Trophoblast cell (in vitro differentiated cells and primary cell): Measurements from ENCODE around the gene LRRC45.
A peak's percentile ranks its signal among the peaks of the same experiment; 100 is the strongest.

Experiments
- DNase-seq, 2 donors: peaks; one replicate each; pipeline ENCODE4 v3.0.0-alpha.2; 2016
- H2AFZ ChIP-seq: 2 replicates; pipeline ENCODE4 v1.6.1; 2013; ENCODE audit warnings: low read length, moderate library complexity, mild to moderate bottlenecking; ENCODE audit not compliant: insufficient read depth, poor library complexity
- H2AK5ac ChIP-seq: 2 replicates; pipeline ENCODE4 v1.6.1; 2013; ENCODE audit warnings: mild to moderate bottlenecking, low read length
- H2BK120ac ChIP-seq: 2 replicates; pipeline ENCODE4 v1.6.1; 2013; ENCODE audit warnings: low read length, mild to moderate bottlenecking, moderate library complexity; ENCODE audit not compliant: insufficient read depth, poor library complexity
- H2BK12ac ChIP-seq: 2 replicates; pipeline ENCODE4 v1.6.1; 2013; ENCODE audit warnings: mild to moderate bottlenecking, low read length, moderate library complexity
- H2BK5ac ChIP-seq: 2 replicates; pipeline ENCODE4 v1.6.1; 2013; ENCODE audit warnings: low read length, low read depth, moderate library complexity, mild to moderate bottlenecking; ENCODE audit not compliant: poor library complexity
- H3K14ac ChIP-seq: 2 replicates; pipeline ENCODE4 v1.6.1; 2013; ENCODE audit warnings: mild to moderate bottlenecking, low read length
- H3K18ac ChIP-seq: 2 replicates; pipeline ENCODE4 v1.6.1; 2013; ENCODE audit warnings: mild to moderate bottlenecking, low read length
- H3K23ac ChIP-seq: 2 replicates; pipeline ENCODE4 v1.6.1; 2013; ENCODE audit warnings: low read length
- H3K27ac ChIP-seq: 2 replicates; pipeline ENCODE4 v1.5.1; 2013; ENCODE audit warnings: low read depth, mild to moderate bottlenecking, inconsistent platforms, low read length, moderate library complexity
- H3K27me3 ChIP-seq: 2 replicates; pipeline ENCODE4 v1.6.1; 2013; ENCODE audit warnings: inconsistent platforms, mild to moderate bottlenecking, low read length, moderate library complexity; ENCODE audit not compliant: insufficient read depth
- H3K36me3 ChIP-seq, 2 experiments: 1 replicate in 1 of 2; 2 replicates in 1 of 2; pipeline ENCODE4 v1.6.1; 2013; ENCODE audit warnings: low read length in 2 of 2, mild to moderate bottlenecking in 2 of 2, moderate library complexity in 1 of 2; ENCODE audit not compliant: insufficient read depth in 2 of 2, control insufficient read depth in 1 of 2
- H3K4ac ChIP-seq: 2 replicates; pipeline ENCODE4 v1.6.1; 2013; ENCODE audit warnings: low read depth, mild to moderate bottlenecking, low read length, moderate library complexity
- H3K4me1 ChIP-seq, 2 experiments: 1 replicate in 1 of 2; 2 replicates in 1 of 2; pipeline ENCODE4 v1.6.1; 2013; ENCODE audit warnings: low read length in 2 of 2, mild to moderate bottlenecking in 2 of 2, moderate library complexity in 1 of 2; ENCODE audit not compliant: insufficient read depth in 2 of 2, control insufficient read depth in 1 of 2
- H3K4me2 ChIP-seq: 2 replicates; pipeline ENCODE4 v1.6.1; 2013; ENCODE audit warnings: inconsistent platforms, mild to moderate bottlenecking, low read length, moderate library complexity
- H3K4me3 ChIP-seq: 2 replicates; pipeline ENCODE4 v1.5.1; 2013; ENCODE audit warnings: mild to moderate bottlenecking, low read depth, low read length, inconsistent platforms
- H3K79me1 ChIP-seq: one replicate; pipeline ENCODE4 v1.6.1; 2013; ENCODE audit warnings: low read length
- H3K79me2 ChIP-seq: 2 replicates; pipeline ENCODE4 v1.6.1; 2013; ENCODE audit warnings: low read length, mild to moderate bottlenecking; ENCODE audit not compliant: control insufficient read depth, insufficient read depth, poor library complexity
- H3K9ac ChIP-seq: 2 replicates; pipeline ENCODE4 v1.6.1; 2013; ENCODE audit warnings: mild to moderate bottlenecking, low read length
- H3K9me3 ChIP-seq: 2 replicates; pipeline ENCODE4 v1.6.1; 2013; ENCODE audit warnings: low read depth, mild to moderate bottlenecking, control low read depth, inconsistent platforms, low read length; ENCODE audit not compliant: insufficient read depth
- H4K12ac ChIP-seq: 2 replicates; pipeline ENCODE4 v1.6.1; 2013; ENCODE audit warnings: low read depth, mild to moderate bottlenecking, low read length, moderate library complexity
- H4K8ac ChIP-seq: 2 replicates; pipeline ENCODE4 v1.6.1; 2013; ENCODE audit warnings: low read depth, mild to moderate bottlenecking, low read length, moderate library complexity
- H4K91ac ChIP-seq: one replicate; pipeline ENCODE4 v1.6.1; 2013; ENCODE audit warnings: low read depth, mild to moderate bottlenecking, low read length, moderate library complexity
- WGBS: extraction: QIAGEN DNeasy Blood & Tissue Kit; methylation state at CpG from one replicate; pipeline ENCODE4 v1.1.7; 2013; ENCODE audit warnings: missing lambda C conversion rate; ENCODE audit not compliant: insufficient read length, insufficient coverage; ENCODE audit errors: extremely low coverage; 5-methylcytosine and 5-hydroxymethylcytosine counted together

LRRC45 gene

DNA sequence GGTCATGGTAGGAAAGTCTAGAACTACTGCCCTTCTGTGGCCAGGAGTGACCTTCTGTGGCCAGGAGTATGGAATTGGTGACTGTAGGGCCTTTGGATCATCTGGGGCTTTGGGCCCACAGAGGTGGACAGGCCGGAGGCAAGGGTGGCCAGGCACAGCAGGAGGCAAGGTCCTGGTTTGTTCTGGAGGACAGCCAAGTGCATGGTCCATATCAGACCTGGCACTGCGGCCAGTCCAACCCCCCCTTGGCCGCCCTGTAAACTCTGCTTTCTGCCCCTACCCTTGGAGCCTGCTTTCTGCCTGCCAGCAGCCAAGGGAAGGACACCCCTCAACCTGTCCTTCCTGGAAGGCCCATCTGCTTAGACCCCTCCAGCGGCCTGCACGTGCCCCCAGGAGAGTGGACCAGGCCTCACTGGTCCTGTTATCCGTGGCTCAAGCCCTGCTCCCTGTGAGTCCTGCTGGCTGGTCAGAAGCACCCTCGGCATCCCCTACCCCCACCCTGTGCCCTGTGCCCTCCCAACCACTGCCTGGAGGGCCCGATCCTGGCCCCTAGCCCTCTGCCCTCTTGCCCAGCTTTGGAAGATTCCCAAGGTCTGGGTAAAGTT lies 16.7 kb downstream of the LRRC45 start:
- Histone ChIP-seq H3K14ac (no peak overlapping the region), H4K12ac (no peak overlapping the region), H2BK12ac (no peak overlapping the region), H3K4me3 (no peak overlapping the region), H3K9me3 (peaks cover 4% of the 10 kb centered on the region), H3K36me3 (peaks cover 0 to 8% of the 10 kb centered on the region in 2 experiments), H3K18ac (no peak overlapping the region), H2AK5ac (no peak overlapping the region), H3K27ac (no peak overlapping the region), H2BK120ac (no peak overlapping the region), H2AFZ (no peak overlapping the region), H3K79me1 (peaks cover 4% of the 10 kb centered on the region), H3K79me2 (peaks cover 5% of the 10 kb centered on the region), H2BK5ac (no peak overlapping the region), H3K23ac (no peak overlapping the region), H3K9ac (no peak overlapping the region), H3K4me2 (no peak overlapping the region), H3K4ac (no peak overlapping the region), H4K91ac (no peak overlapping the region), H4K8ac (no peak overlapping the region), H3K27me3 (no peaks in the 10 kb centered on the region), H3K4me1 (peaks cover 5 to 6% of the 10 kb centered on the region in 2 experiments)
- WGBS = no CpG with 5 or more reads among the region's 8 CpGs
- DNase-seq = no peak

GRCh38 chr17:82041144-82041814 lies 18.2 kb downstream of the LRRC45 start:
- Histone ChIP-seq H3K14ac (no peak overlapping the region), H3K79me2 (peaks cover 5% of the 10 kb centered on the region), H3K4me3 (no peak overlapping the region), H3K4me2 (no peak overlapping the region), H3K27ac (no peak overlapping the region), H3K23ac (no peak overlapping the region), H2BK5ac (no peak overlapping the region), H3K36me3 (no peaks in the 10 kb centered on the region), H2AK5ac (no peak overlapping the region), H4K91ac (no peak overlapping the region), H3K4ac (no peak overlapping the region), H3K79me1 (peaks cover 4% of the 10 kb centered on the region), H3K9ac (no peak overlapping the region), H2BK120ac (no peak overlapping the region), H4K12ac (no peak overlapping the region), H2BK12ac (no peak overlapping the region), H3K4me1 (peaks cover 5% of the 10 kb centered on the region in 2 experiments), H3K18ac (no peak overlapping the region), H4K8ac (no peak overlapping the region), H3K9me3 (peaks cover 6% of the 10 kb centered on the region), H2AFZ (no peak overlapping the region), H3K27me3 (no peaks in the 10 kb centered on the region)
- no CpG with 5 or more reads among the region's 17 CpGs for WGBS
- no peak for DNase-seq

GRCh38 chr17:82042649-82043048 lies 19.5 kb downstream of the LRRC45 start:
- H4K12ac ChIP-seq = no peak overlapping the region
- H3K27ac ChIP-seq = no peak overlapping the region
- no peak overlapping the region for H3K4ac ChIP-seq
- no peak overlapping the region for H4K8ac ChIP-seq
- H3K36me3 ChIP-seq = peaks cover 9% of the 10 kb centered on the region in 2 experiments
- no peak overlapping the region for H3K14ac ChIP-seq
- H2BK120ac ChIP-seq = no peak overlapping the region
- no peak overlapping the region for H2AK5ac ChIP-seq
- H3K27me3 ChIP-seq = no peaks in the 10 kb centered on the region
- H3K4me2 ChIP-seq = no peak overlapping the region
- no peak overlapping the region for H4K91ac ChIP-seq
- DNase-seq = no peak
- no peak overlapping the region for H3K18ac ChIP-seq
- no peaks in the 10 kb centered on the region for H3K79me2 ChIP-seq
- no CpG with 5 or more reads among the region's 9 CpGs for WGBS
- no peaks in the 10 kb centered on the region for H3K4me1 ChIP-seq
- no peaks in the 10 kb centered on the region for H3K79me1 ChIP-seq
- no peak overlapping the region for H2AFZ ChIP-seq
- no peak overlapping the region for H2BK12ac ChIP-seq
- peak overlapping the region; percentile 4 for H3K9ac ChIP-seq
- H3K23ac ChIP-seq = no peak overlapping the region
- H2BK5ac ChIP-seq = no peak overlapping the region
- H3K9me3 ChIP-seq = peaks cover 9% of the 10 kb centered on the region
- H3K4me3 ChIP-seq = peak overlapping the region; percentile 52

- H4K8ac ChIP-seq = no peak overlapping the region
- H3K9me3 ChIP-seq = peaks cover 9% of the 10 kb centered on the region
- H3K4me1 ChIP-seq = no peaks in the 10 kb centered on the region
- no peak overlapping the region for H4K12ac ChIP-seq
- no CpG with 5 or more reads among the region's 16 CpGs for WGBS
- no peak overlapping the region for H3K18ac ChIP-seq
- no peak overlapping the region for H4K91ac ChIP-seq
- H3K4me2 ChIP-seq = no peak overlapping the region
- H3K4me3 ChIP-seq = no peak overlapping the region
- H3K79me1 ChIP-seq = no peaks in the 10 kb centered on the region
- H3K23ac ChIP-seq = no peak overlapping the region
- no peak overlapping the region for H2AK5ac ChIP-seq
- H3K27ac ChIP-seq = no peak overlapping the region
- H2BK5ac ChIP-seq = no peak overlapping the region
- no peak for DNase-seq
- H3K36me3 ChIP-seq = peaks cover 18% of the 10 kb centered on the region in 2 experiments
- H2BK120ac ChIP-seq = no peak overlapping the region
- no peak overlapping the region for H2AFZ ChIP-seq
- no peak overlapping the region for H3K9ac ChIP-seq
- H3K27me3 ChIP-seq = no peaks in the 10 kb centered on the region
- no peaks in the 10 kb centered on the region for H3K79me2 ChIP-seq
- no peak overlapping the region for H3K14ac ChIP-seq
- no peak overlapping the region for H3K4ac ChIP-seq
- no peak overlapping the region for H2BK12ac ChIP-seq
Measured at GRCh38 chr17:82043507-82043906, 20.4 kb downstream of the LRRC45 start.
